Measurements from ENCODE around the gene AP5Z1. TPM values are rescaled to one million over a fixed set of nuclear protein-coding genes. Genes with fewer than 3 reads are reported as not detected.

Gene AP5Z1
- total RNA-seq, 2 experiments from 2014 or later: 32.8 to 35.0 TPM

DNA sequence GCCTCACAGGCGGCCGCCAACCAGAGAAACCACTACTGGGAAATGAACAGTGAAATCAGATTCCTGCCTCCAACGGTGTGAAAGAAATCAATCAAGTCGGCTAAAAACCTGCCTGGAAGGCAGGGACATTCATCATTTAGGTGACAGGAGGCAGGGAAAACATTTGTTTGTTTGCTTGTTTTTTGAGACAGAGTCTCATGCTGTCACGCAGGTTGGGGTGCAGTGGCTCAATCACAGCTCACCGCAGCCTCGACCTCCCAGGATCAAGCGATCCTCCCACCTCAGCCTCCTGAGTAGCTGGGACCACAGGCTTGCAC, 30.5 kb downstream of the AP5Z1 start:
- H3K4me1 ChIP-seq (ENCODE audit: insufficient read depth, low read length, poor library complexity, severe bottlenecking): no peaks in the 10 kb centered on the region
- H3K27ac ChIP-seq (ENCODE audit: low read depth, low read length, poor library complexity, severe bottlenecking): no peak overlapping the region
- no peaks in the 10 kb centered on the region for H4K20me1 ChIP-seq (ENCODE audit: insufficient read depth, low read length)
- no peaks in the 10 kb centered on the region for H3K79me2 ChIP-seq (ENCODE audit: insufficient read depth, low read depth, low read length)
- no peak for DNase-seq (ENCODE audit: low spot score)
- CTCF ChIA-PET (ENCODE audit: unreplicated experiment): no interaction called here
- no peak overlapping the region for H2AFZ ChIP-seq (ENCODE audit: low read length)
- intact Hi-C loops (cut with micrococcal nuclease; ENCODE audit: unreplicated experiment): no loop called here
- POLR2A ChIA-PET: interaction anchor here (0.7 to 1.2 kb wide), 2 partner anchors 9 to 253 kb away, joined by 3 to 4 read pairs; no protein-coding TSS in a partner anchor
- H3K9me3 ChIP-seq (ENCODE audit: low read length): no peaks in the 10 kb centered on the region
- no peaks in the 10 kb centered on the region for H3K9me2 ChIP-seq (ENCODE audit: insufficient read depth, low read length)
- H3K36me3 ChIP-seq (ENCODE audit: insufficient read depth, low read length): no peaks in the 10 kb centered on the region
- no peak overlapping the region for H3K4me2 ChIP-seq (ENCODE audit: low read length)
- no peak overlapping the region for H3K4me3 ChIP-seq (ENCODE audit: low read depth, low read length, poor library complexity, severe bottlenecking)
- TF ChIP-seq EZH2phosphoT487 (IDR thresholded peaks at IDR 0.05; ENCODE audit: borderline replicate concordance, low read depth, low read length): no peak
- TF ChIP-seq, protein P1, sequence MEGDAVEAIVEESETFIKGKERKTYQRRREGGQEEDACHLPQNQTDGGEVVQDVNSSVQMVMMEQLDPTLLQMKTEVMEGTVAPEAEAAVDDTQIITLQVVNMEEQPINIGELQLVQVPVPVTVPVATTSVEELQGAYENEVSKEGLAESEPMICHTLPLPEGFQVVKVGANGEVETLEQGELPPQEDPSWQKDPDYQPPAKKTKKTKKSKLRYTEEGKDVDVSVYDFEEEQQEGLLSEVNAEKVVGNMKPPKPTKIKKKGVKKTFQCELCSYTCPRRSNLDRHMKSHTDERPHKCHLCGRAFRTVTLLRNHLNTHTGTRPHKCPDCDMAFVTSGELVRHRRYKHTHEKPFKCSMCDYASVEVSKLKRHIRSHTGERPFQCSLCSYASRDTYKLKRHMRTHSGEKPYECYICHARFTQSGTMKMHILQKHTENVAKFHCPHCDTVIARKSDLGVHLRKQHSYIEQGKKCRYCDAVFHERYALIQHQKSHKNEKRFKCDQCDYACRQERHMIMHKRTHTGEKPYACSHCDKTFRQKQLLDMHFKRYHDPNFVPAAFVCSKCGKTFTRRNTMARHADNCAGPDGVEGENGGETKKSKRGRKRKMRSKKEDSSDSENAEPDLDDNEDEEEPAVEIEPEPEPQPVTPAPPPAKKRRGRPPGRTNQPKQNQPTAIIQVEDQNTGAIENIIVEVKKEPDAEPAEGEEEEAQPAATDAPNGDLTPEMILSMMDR (conservative IDR thresholded peaks at IDR 0.05; ENCODE audit: low read length): no peak
- no TSS peak for BruUV-seq (replicated peaks)

DNA sequence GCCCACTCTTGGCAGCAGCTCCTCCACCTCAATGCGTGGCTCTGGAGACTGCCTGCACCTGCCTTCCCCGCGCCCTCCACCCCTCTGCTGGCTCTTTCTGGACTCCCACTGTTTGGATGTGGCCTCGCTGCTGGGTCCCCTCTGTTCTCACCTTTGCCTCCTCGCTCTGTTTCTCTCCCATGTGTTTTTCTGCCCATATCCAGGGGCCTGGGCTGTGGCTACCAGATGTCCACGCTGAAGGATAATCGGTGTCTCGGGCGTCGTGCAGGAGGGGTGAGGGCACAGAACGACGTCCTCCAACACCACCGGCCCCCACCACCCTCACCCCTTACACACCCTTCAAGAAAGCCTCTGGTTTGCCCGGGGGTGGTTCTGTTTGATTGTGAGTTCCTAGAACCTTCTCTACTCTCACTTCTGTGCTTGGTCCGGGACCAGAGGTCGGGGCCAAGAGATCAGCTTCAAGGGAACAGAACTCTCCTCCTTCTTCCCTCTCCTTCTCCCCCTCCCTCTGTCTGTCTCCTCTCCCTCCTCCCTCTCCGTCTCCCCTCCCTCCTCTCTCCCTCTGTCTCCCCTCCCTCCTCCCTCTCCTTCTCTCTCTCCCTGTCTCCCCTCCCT, 31.7 kb downstream of the AP5Z1 start:
- H3K36me3 ChIP-seq (ENCODE audit: insufficient read depth, low read length): no peaks in the 10 kb centered on the region
- no TSS peak for BruUV-seq (replicated peaks)
- no peaks in the 10 kb centered on the region for H3K79me2 ChIP-seq (ENCODE audit: insufficient read depth, low read depth, low read length)
- H3K27ac ChIP-seq (ENCODE audit: low read depth, low read length, poor library complexity, severe bottlenecking): no peak overlapping the region
- no peak overlapping the region for H3K4me3 ChIP-seq (ENCODE audit: low read depth, low read length, poor library complexity, severe bottlenecking)
- H2AFZ ChIP-seq (ENCODE audit: low read length): no peak overlapping the region
- no peak for DNase-seq (ENCODE audit: low spot score)
- CTCF ChIA-PET (ENCODE audit: unreplicated experiment): no interaction called here
- POLR2A ChIA-PET: no interaction called here
- no peaks in the 10 kb centered on the region for H4K20me1 ChIP-seq (ENCODE audit: insufficient read depth, low read length)
- no peaks in the 10 kb centered on the region for H3K4me1 ChIP-seq (ENCODE audit: insufficient read depth, low read length, poor library complexity, severe bottlenecking)
- TF ChIP-seq, protein P1 (conservative IDR thresholded peaks at IDR 0.05; ENCODE audit: low read length): no peak
- TF ChIP-seq EZH2phosphoT487 (IDR thresholded peaks at IDR 0.05; ENCODE audit: borderline replicate concordance, low read depth, low read length): no peak
- intact Hi-C loops (cut with micrococcal nuclease; ENCODE audit: unreplicated experiment): no loop called here
- H3K4me2 ChIP-seq (ENCODE audit: low read length): no peak overlapping the region
- H3K9me3 ChIP-seq (ENCODE audit: low read length): no peaks in the 10 kb centered on the region
- H3K9me2 ChIP-seq (ENCODE audit: insufficient read depth, low read length): no peaks in the 10 kb centered on the region

DNA sequence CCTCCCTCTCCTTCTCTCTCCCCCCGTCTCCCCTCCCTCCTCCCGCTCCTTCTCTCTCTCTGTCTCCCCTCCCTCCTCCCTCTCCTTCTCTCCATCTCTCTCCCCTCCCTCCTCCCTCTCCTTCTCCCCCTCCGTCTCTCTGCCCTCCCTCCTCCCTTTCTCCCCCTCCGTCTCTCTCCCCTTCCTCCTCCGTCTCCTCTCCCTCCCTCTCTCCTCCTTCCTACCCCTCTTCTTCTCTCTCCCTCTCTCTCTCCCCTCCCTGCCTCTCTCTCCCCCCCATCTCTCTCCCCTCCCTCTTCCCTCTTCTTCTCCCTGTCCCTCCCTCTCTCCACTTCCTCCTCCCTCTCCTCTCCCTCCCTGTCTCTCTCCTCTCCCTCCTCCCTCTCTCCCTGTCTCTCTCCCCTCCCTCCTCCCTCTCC, 32.2 kb downstream of the AP5Z1 start:
- CTCF ChIA-PET (ENCODE audit: unreplicated experiment): no interaction called here

More for the DNA sequence above, 32.2 kb downstream of the AP5Z1 start:
- no TSS peak for BruUV-seq (replicated peaks)
- H3K79me2 ChIP-seq (ENCODE audit: insufficient read depth, low read depth, low read length): no peaks in the 10 kb centered on the region
- POLR2A ChIA-PET: no interaction called here
- no peak for DNase-seq (ENCODE audit: low spot score)
- H4K20me1 ChIP-seq (ENCODE audit: insufficient read depth, low read length): no peaks in the 10 kb centered on the region
- no peak overlapping the region for H3K4me3 ChIP-seq (ENCODE audit: low read depth, low read length, poor library complexity, severe bottlenecking)
- no peaks in the 10 kb centered on the region for H3K9me2 ChIP-seq (ENCODE audit: insufficient read depth, low read length)
- H2AFZ ChIP-seq (ENCODE audit: low read length): no peak overlapping the region
- no peaks in the 10 kb centered on the region for H3K36me3 ChIP-seq (ENCODE audit: insufficient read depth, low read length)
- no peak overlapping the region for H3K4me2 ChIP-seq (ENCODE audit: low read length)
- no peak overlapping the region for H3K27ac ChIP-seq (ENCODE audit: low read depth, low read length, poor library complexity, severe bottlenecking)
- intact Hi-C loops (cut with micrococcal nuclease; ENCODE audit: unreplicated experiment): no loop called here
- H3K4me1 ChIP-seq (ENCODE audit: insufficient read depth, low read length, poor library complexity, severe bottlenecking): no peaks in the 10 kb centered on the region
- no peaks in the 10 kb centered on the region for H3K9me3 ChIP-seq (ENCODE audit: low read length)
- TF ChIP-seq, protein P1 (conservative IDR thresholded peaks at IDR 0.05; ENCODE audit: low read length): no peak
- no peak for TF ChIP-seq EZH2phosphoT487 (IDR thresholded peaks at IDR 0.05; ENCODE audit: borderline replicate concordance, low read depth, low read length)
